ENCODE results near the gene MAB21L1. TPM values are rescaled to one million over a fixed set of nuclear protein-coding genes. Genes with fewer than 3 reads are reported as not detected.

The MAB21L1 gene
- total RNA-seq, 1 experiment from 2014 or later = not detected

DNA sequence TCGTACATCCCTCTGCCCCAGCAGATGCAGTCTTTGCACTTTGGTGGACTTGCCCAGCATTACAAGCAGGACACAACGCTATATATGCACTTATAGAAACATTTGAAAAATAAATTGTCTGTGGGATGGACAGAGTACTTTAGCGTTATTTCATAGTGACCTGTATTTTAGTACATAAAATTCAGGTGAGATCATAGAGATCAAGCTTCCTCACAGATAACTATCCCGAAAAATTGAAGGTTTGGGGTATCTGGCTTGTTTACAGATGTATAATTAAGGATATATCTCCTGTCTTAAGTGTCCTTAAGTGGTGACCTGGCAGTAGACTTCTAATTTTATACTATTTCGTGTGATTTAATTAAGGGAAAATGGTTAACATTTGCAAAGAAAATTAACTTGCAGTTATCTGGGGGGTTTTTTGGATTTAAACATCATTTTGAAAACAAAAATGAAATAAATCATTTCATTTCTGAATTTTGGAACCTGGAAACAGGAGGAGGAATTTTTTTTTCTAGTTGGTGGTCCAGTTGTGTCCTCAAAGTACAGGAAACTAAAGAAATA, 977 bp upstream of the MAB21L1 start:
- DNase-seq = no peak
- Mint-ChIP-seq H3K27me3 (ENCODE audit: low read depth) (peaks cover 85% of the 10 kb centered on the region), H3K27ac (no peak overlapping the region), H3K9me3 (no peaks in the 10 kb centered on the region; a peak in 1 of 5 replicates), H3K4me3 (peak overlapping the region in 1 of 2 experiments; percentile 84; a peak in 2 of 5 replicates), H3K36me3 (ENCODE audit: insufficient read depth in 1 of 3, low read depth in 3 of 3) (peaks cover 0 to 3% (median 0%) of the 10 kb centered on the region in 3 experiments; a peak in 2 of 7 replicates), H3K4me1 (peaks cover 42 to 50% of the 10 kb centered on the region in 2 experiments)
- Histone ChIP-seq H3K4me2 (ENCODE audit: insufficient read depth, insufficient read length, low read length) (no peak overlapping the region), H3T11ph (ENCODE audit: low read length) (no peak overlapping the region), H2AFZ (ENCODE audit: low read length) (no peak overlapping the region), H4K8ac (replicated peaks; ENCODE audit: insufficient read length, low read depth, low read length) (no peak overlapping the region), H3K9ac (ENCODE audit: extremely low read depth, insufficient read length, low read length) (no peak overlapping the region), H3K4ac (ENCODE audit: low read depth, low read length) (no peak overlapping the region), H2BK5ac (ENCODE audit: insufficient read length, low read length) (no peak overlapping the region), H3K18ac (ENCODE audit: insufficient read length, low read depth, low read length) (no peak overlapping the region), H4K5ac (ENCODE audit: insufficient read length, low read depth, low read length) (no peak overlapping the region), H4K91ac (ENCODE audit: insufficient read length, low read depth, low read length) (no peak overlapping the region), H2BK20ac (ENCODE audit: low read depth, low read length, poor library complexity, severe bottlenecking) (no peak overlapping the region), H3K9me3 (ENCODE audit: control insufficient read depth, low read depth, low read length) (no peaks in the 10 kb centered on the region), H3K56ac (ENCODE audit: insufficient read length, low read depth, low read length) (no peak overlapping the region), H2AK5ac (ENCODE audit: insufficient read length, low read length) (no peak overlapping the region), H2BK15ac (ENCODE audit: low read depth, low read length) (no peak overlapping the region), H3K4me1 (ENCODE audit: insufficient read depth, low read length) (no peaks in the 10 kb centered on the region; the same call in 1 of the 2 replicates), H2BK12ac (ENCODE audit: insufficient read length, low read depth, low read length) (no peak overlapping the region), H3K27me3 (ENCODE audit: insufficient read depth, low read length) (peaks cover 46% of the 10 kb centered on the region), H4K20me1 (ENCODE audit: control insufficient read depth, insufficient read depth, insufficient read length) (no peaks in the 10 kb centered on the region), H2BK120ac (ENCODE audit: low read depth, low read length, poor library complexity, severe bottlenecking) (no peak overlapping the region), H3K27ac (ENCODE audit: insufficient read length, low read depth, low read length) (no peak overlapping the region), H3K23ac (ENCODE audit: insufficient read length, low read depth, low read length) (no peak overlapping the region), H3K14ac (ENCODE audit: insufficient read depth, low read length) (no peak overlapping the region), H3K23me2 (ENCODE audit: insufficient read length, low read depth, low read length, poor library complexity, severe bottlenecking) (peaks cover 31% of the 10 kb centered on the region), H3K79me2 (ENCODE audit: insufficient read depth, low read length) (no peaks in the 10 kb centered on the region), H3K79me1 (ENCODE audit: insufficient read depth, low read depth, low read length, poor library complexity, severe bottlenecking) (no peaks in the 10 kb centered on the region)
- TF ChIP-seq, protein P1, sequence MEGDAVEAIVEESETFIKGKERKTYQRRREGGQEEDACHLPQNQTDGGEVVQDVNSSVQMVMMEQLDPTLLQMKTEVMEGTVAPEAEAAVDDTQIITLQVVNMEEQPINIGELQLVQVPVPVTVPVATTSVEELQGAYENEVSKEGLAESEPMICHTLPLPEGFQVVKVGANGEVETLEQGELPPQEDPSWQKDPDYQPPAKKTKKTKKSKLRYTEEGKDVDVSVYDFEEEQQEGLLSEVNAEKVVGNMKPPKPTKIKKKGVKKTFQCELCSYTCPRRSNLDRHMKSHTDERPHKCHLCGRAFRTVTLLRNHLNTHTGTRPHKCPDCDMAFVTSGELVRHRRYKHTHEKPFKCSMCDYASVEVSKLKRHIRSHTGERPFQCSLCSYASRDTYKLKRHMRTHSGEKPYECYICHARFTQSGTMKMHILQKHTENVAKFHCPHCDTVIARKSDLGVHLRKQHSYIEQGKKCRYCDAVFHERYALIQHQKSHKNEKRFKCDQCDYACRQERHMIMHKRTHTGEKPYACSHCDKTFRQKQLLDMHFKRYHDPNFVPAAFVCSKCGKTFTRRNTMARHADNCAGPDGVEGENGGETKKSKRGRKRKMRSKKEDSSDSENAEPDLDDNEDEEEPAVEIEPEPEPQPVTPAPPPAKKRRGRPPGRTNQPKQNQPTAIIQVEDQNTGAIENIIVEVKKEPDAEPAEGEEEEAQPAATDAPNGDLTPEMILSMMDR (conservative IDR thresholded peaks at IDR 0.05) = no peak
- no CpG with 5 or more reads among the region's 5 CpGs for WGBS (ENCODE audit: extremely low coverage, insufficient read length, low lambda C conversion rate)

Data from H9 (cell line).